ENCODE data around the gene OAF. TPM values are rescaled to one million over a fixed set of nuclear protein-coding genes. Genes with fewer than 3 reads are reported as not detected.

The OAF gene
- total and polyA plus RNA-seq, 9 donors, result 26.6 to 170 (median 66.3) TPM

- DNase-seq, result no peak
- Histone ChIP-seq H3K9me3 (no peaks in the 10 kb centered on the region), H3K4me1 (ENCODE audit: insufficient read depth) (peaks cover 4% of the 10 kb centered on the region), H3K27ac (no peak within 1 kb of the TSS), H3K36me3 (no peaks in the 10 kb centered on the region), H3K4me3 (no peak within 1 kb of the TSS), H3K27me3 (no peaks in the 10 kb centered on the region)
- whole genome bisulfite sequencing, 3 donors, result 5 to 17% (median 6%) methylated on average over 23 to 66 of the region's 66 CpGs
- intact Hi-C loops (cut with DNase I), result loop anchor here in 2 of 4 donors (5.0 to 10.0 kb wide), 2 partner anchors 55 to 57 kb away; no protein-coding TSS in a partner anchor
- TF ChIP-seq CTCF (IDR thresholded peaks at IDR 0.05) (no peak), POLR2A (IDR thresholded peaks at IDR 0.05) (no peak), EP300 (IDR thresholded peaks at IDR 0.05) (no peak)
Observed at GRCh38 chr11:120239713-120240640, 29.1 kb downstream of the OAF start, which contains the start of gene POU2F3. TSS of gene POU2F3 (plus strand) at chr11:120240140. CDS start at chr11:120240344, 204 bp downstream.

- 93 to 96% (median 94%) methylated on average over 2 of the region's 2 CpGs for WGBS, 3 donors
- H3K9me3 ChIP-seq, result no peaks in the 10 kb centered on the region
- H3K27me3 ChIP-seq, result no peaks in the 10 kb centered on the region
- H3K36me3 ChIP-seq, result no peaks in the 10 kb centered on the region
- DNase-seq, result no peak
- H3K4me3 ChIP-seq, result no peak overlapping the region
- intact Hi-C loops (cut with DNase I), result loop anchor here in 2 of 4 donors (5.0 to 10.0 kb wide), 2 partner anchors 54 to 56 kb away; no protein-coding TSS in a partner anchor
- H3K27ac ChIP-seq, result no peak overlapping the region
- TF ChIP-seq EP300 (IDR thresholded peaks at IDR 0.05) (no peak), POLR2A (IDR thresholded peaks at IDR 0.05) (no peak), CTCF (IDR thresholded peaks at IDR 0.05) (no peak)
- H3K4me1 ChIP-seq (ENCODE audit: insufficient read depth), result peaks cover 4% of the 10 kb centered on the region
Observed at GRCh38 chr11:120240866-120241265, 30.0 kb downstream of the OAF start.

- no peak overlapping the region for H3K4me3 ChIP-seq
- no peaks in the 10 kb centered on the region for H3K27me3 ChIP-seq
- peaks cover 4% of the 10 kb centered on the region for H3K4me1 ChIP-seq (ENCODE audit: insufficient read depth)
- intact Hi-C loops (cut with DNase I), result loop anchor here in 2 of 4 donors (5.0 to 10.0 kb wide), 2 partner anchors 54 to 56 kb away; no protein-coding TSS in a partner anchor
- TF ChIP-seq POLR2A (IDR thresholded peaks at IDR 0.05) (no peak), CTCF (IDR thresholded peaks at IDR 0.05) (no peak), EP300 (IDR thresholded peaks at IDR 0.05) (no peak)
- H3K27ac ChIP-seq, result no peak overlapping the region
- H3K36me3 ChIP-seq, result no peaks in the 10 kb centered on the region
- no peaks in the 10 kb centered on the region for H3K9me3 ChIP-seq
- 92 to 94% (median 94%) methylated on average over 7 of the region's 7 CpGs for WGBS, 3 donors
- no peak for DNase-seq
Observed at GRCh38 chr11:120241277-120241676, 30.4 kb downstream of the OAF start.

- H3K9me3 ChIP-seq, result no peaks in the 10 kb centered on the region
- intact Hi-C loops (cut with DNase I), result loop anchor here in 2 of 4 donors (5.0 to 10.0 kb wide), 2 partner anchors 52 to 54 kb away; no protein-coding TSS in a partner anchor
- no peak for TF ChIP-seq CTCF (IDR thresholded peaks at IDR 0.05)
- TF ChIP-seq POLR2A (IDR thresholded peaks at IDR 0.05), result no peak
- no peak for TF ChIP-seq EP300 (IDR thresholded peaks at IDR 0.05)
- H3K4me1 ChIP-seq (ENCODE audit: insufficient read depth), result peaks cover 4% of the 10 kb centered on the region
- no peaks in the 10 kb centered on the region for H3K27me3 ChIP-seq
- H3K36me3 ChIP-seq, result no peaks in the 10 kb centered on the region
- no peak overlapping the region for H3K27ac ChIP-seq
- 60 to 68% (median 67%) methylated on average over 4 of the region's 4 CpGs for WGBS, 3 donors
- H3K4me3 ChIP-seq, result no peak overlapping the region
- no peak for DNase-seq
Observed at GRCh38 chr11:120243221-120243620, 32.4 kb downstream of the OAF start.
